Prostate gland (tissue), 2 donors: ENCODE measurements around the gene CHCHD6.

Experiments
- CTCF ChIP-seq, 4 experiments: fragments of 200-600 bp in 2 of 4; fragments of 450-650 bp in 2 of 4; sonication (generic) in 2 of 4; IDR thresholded peaks; 1 replicate in 3 of 4; 2 replicates in 1 of 4; pipeline ENCODE4 v1.5.1; 2016 to 2019; ENCODE audit warnings: antibody characterized with exemption in 4 of 4, mild to moderate bottlenecking in 2 of 4, moderate library complexity in 2 of 4
- POLR2A ChIP-seq: fragments of 450-650 bp; IDR thresholded peaks from one replicate; pipeline ENCODE4 v1.6.1; 2016; ENCODE audit warnings: antibody characterized with exemption, mild to moderate bottlenecking

- TF ChIP-seq CTCF (IDR thresholded peaks at IDR 0.05) = no peak
- no peak for TF ChIP-seq POLR2A
These were observed 232.9 kb downstream of the CHCHD6 start for GRCh38 chr3:126936853-126937425.
